SK-N-MC (cell line): ENCODE results near the gene HOXA3.

Experiments used
- DNase-seq: peaks from one replicate; pipeline ENCODE4 v3.0.0-alpha.2; 2011; ENCODE audit warnings: low read depth, low spot score
- H3K27ac ChIP-seq: fragments of 200-600 bp; sonication (generic); 2 replicates; pipeline ENCODE4 v1.5.1; 2016; ENCODE audit warnings: mixed run types
- H3K36me3 ChIP-seq: fragments of 200-600 bp; sonication (generic); 2 replicates; pipeline ENCODE4 v1.6.1; 2017; ENCODE audit warnings: antibody characterized with exemption, low read length, mixed read lengths; ENCODE audit not compliant: insufficient read depth
- H3K4me3 ChIP-seq: fragments of 200-600 bp; sonication (generic); 2 replicates; pipeline ENCODE4 v1.5.1; 2016
- H3K9ac ChIP-seq: fragments of 200-600 bp; sonication (generic); 2 replicates; pipeline ENCODE4 v1.8.0; 2017; ENCODE audit warnings: mixed run types, mixed read lengths; ENCODE audit not compliant: insufficient read length
- H3K9me3 ChIP-seq: fragments of 200-600 bp; sonication (generic); 2 replicates; pipeline ENCODE4 v1.6.1; 2017; ENCODE audit warnings: low read depth, mild to moderate bottlenecking, antibody characterized with exemption, low read length, moderate library complexity, mixed read lengths
- EZH2 ChIP-seq: fragments of 200-600 bp; sonication (generic); IDR thresholded peaks from one replicate; pipeline ENCODE4 v1.6.1; 2017; ENCODE audit warnings: antibody characterized with exemption
- FOXP2 ChIP-seq: optimal IDR thresholded peaks from 2 replicates; pipeline ENCODE3; 2011; ENCODE audit warnings: mild to moderate bottlenecking, moderate library complexity; ENCODE audit not compliant: insufficient read depth; ENCODE audit errors: extremely low read length, control extremely low read depth
- POLR2AphosphoS5 ChIP-seq: IDR thresholded peaks from 2 replicates; pipeline ENCODE4 v1.6.1; 2012; ENCODE audit warnings: mild to moderate bottlenecking, low read depth, low read length, borderline replicate concordance

The HOXA3 gene

DNA sequence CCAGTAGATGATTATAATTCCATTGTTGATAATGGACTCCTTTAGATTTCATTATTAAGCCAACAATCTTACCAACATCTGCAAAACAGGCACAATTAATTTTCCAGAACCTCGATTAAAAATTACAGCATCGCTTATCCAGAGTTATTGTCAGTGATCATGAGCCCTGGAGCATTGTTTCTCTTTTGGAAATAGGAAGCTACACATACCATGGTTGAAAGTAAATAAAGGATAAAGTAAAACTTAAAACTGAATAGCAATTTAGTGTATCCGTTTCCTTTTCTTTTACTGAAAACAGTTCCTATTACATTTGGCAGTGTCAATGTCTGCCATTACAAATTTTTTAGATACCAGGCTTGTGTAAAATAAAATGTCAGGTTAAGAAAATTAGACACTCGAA lies 40.0 kb downstream of the HOXA3 start:
- H3K27ac ChIP-seq, result no peak overlapping the region
- no peak overlapping the region for H3K4me3 ChIP-seq

DNA sequence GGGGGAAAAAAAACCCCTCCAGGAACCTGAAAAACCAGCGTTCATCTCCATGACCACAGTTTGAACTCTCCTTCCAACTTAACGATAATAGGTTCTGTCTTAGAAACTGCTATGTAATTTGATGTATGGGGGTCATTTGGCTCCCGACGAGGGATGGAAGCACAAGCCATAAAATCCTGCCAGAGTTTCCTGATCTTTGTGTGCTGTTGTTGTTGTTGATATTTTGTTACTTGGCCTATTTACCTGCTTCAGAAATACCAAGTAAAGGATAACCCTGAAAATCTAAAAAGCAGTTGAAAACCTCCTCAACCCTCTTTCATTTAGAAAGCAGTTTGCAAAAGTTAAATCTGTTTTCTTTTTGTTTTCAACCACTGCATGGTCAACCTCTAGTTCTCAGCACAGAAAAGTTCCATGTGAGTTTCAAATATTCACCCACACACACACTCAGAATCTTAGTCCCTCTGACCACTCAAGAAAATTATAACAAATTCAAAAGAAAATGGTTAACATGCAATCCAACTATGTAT lies 40.6 kb downstream of the HOXA3 start:
- Histone ChIP-seq H3K36me3 (no peaks in the 10 kb centered on the region), H3K9me3 (no peaks in the 10 kb centered on the region), H3K9ac (no peak overlapping the region), H3K27ac (no peak overlapping the region), H3K4me3 (no peak overlapping the region)
- TF ChIP-seq FOXP2 (no peak), POLR2AphosphoS5 (no peak)
- DNase-seq, result no peak

More for the DNA sequence above, 40.0 kb downstream of the HOXA3 start:
- Histone ChIP-seq H3K9me3 (no peaks in the 10 kb centered on the region), H3K9ac (no peak overlapping the region), H3K36me3 (no peaks in the 10 kb centered on the region)
- TF ChIP-seq FOXP2 (no peak), POLR2AphosphoS5 (no peak), EZH2 (no peak)
- no peak for DNase-seq

DNA sequence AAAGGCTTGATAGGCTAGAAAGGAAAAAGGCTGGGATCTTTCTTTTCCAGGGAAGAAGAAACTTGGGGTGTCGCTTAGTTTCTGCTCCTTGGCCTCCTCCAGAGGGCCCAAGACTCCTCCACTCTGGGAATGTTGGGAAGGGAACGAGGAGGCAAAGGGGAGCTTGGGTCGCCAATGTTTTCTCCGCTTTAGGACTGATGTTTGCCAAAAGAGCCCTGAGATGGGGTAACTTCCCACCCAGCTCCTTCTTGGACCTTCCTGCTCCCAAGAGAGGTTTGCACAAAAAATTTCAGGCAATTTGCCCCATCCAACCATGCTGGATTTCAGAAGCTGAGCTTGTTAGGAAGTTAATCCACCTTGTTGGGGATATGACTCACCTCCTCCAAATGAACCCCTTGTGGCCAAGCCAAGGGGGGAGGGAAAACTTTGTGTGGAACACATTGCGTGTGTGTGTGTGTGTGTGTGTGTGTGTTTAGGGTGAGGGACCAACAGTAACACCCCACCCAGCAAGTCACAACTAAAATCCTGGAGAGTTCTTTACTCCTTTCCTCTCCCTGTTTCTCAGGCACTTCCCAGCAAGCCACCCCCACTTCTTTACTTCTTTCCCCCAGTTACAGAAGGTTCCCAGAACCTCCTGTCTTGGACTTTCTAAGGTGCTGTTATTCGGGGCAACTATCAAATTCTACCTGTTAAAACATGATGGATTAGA lies 41.2 kb downstream of the HOXA3 start:
- no peak overlapping the region for H3K27ac ChIP-seq
- no peaks in the 10 kb centered on the region for H3K36me3 ChIP-seq
- TF ChIP-seq EZH2 (no peak), FOXP2 (no peak), POLR2AphosphoS5 (no peak)
- H3K4me3 ChIP-seq, result peak overlapping the region; percentile 42
- no peaks in the 10 kb centered on the region for H3K9me3 ChIP-seq
- no peak overlapping the region for H3K9ac ChIP-seq
- DNase-seq, result no peak

DNA sequence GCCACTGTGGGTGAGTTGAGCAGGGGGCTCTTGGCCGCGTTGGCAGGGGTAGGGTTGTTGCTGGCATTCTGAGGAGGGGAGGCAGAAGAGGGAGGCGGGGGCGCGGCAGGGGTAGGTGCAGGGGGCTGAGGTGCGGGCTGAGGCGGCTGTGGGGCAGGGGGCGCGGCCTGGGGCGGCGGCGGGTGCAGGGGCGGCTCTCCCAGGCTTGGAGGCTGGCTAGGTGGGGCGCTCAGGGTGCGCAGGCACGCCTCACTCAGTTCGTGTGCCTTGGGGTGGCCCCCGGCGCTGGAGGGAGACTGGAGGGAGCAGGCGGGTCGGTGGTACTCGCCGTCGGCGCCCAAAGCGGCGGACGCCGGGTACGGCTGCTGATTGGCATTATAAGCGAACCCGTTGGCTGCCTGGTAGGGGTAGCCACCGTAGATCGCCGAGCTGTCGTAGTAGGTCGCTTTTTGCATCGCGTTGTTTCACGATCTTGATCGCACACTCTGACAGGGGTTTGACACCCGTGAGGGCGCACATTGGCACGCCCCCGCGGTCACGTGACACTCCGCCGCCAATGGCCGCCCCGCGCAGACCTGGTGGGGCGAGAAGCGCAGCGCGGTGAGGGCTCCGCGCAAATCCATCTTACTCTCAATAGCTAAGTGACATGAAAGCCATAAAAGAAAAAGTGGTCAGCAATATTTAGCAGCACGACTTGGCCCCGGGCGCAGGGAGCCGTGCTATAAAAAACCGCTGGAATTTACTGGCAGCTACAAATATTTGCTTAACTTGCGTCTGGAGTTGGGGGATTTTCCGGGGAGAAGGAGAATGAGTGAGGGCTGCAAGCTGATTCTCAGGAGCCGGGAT lies 42.0 kb downstream of the HOXA3 start:
- H3K4me3 ChIP-seq, result peak overlapping the region; percentile 42

DNA sequence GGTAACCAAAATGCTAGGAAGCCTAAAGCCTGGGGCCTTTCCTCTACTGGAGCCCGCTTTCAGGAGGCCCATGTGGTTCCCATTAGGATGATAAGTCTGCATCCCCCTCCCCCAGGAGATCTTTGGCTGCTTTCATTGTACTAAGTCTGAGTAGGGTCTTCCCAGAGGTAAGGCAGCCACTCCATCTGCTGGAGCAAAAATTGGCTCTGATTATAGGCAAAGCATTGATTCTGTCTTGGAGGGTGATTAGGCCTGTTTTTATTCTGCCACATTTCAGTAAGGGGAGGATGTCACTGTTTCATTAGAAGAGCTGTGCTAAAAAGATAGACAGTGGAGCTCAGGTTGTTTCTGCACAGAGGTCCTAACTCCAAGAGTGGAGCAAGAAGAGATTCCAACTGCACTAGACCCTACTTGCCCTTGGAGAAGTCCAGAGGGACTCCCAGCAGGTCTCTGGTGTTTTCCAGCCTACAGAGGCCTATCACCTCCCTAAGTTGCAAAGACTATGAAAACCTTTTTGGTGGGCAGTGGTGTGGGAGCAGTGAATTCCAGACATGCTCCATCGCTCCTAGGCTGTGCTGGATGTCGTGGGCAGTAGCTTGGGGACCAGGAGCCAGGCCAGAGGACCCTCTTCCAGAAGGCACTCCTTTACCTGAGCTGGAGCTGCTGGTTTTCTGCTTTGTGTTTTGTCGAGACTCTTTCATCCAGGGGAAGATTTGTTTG lies 42.8 kb downstream of the HOXA3 start:
- no peak overlapping the region for H3K27ac ChIP-seq
- no peak for DNase-seq

More for the DNA sequence above, 42.0 kb downstream of the HOXA3 start:
- TF ChIP-seq EZH2 (no peak), FOXP2 (no peak), POLR2AphosphoS5 (no peak)
- peak; percentile 24 for DNase-seq
- Histone ChIP-seq H3K9me3 (no peaks in the 10 kb centered on the region), H3K36me3 (no peaks in the 10 kb centered on the region), H3K9ac (no peak overlapping the region), H3K27ac (no peak overlapping the region)

DNA sequence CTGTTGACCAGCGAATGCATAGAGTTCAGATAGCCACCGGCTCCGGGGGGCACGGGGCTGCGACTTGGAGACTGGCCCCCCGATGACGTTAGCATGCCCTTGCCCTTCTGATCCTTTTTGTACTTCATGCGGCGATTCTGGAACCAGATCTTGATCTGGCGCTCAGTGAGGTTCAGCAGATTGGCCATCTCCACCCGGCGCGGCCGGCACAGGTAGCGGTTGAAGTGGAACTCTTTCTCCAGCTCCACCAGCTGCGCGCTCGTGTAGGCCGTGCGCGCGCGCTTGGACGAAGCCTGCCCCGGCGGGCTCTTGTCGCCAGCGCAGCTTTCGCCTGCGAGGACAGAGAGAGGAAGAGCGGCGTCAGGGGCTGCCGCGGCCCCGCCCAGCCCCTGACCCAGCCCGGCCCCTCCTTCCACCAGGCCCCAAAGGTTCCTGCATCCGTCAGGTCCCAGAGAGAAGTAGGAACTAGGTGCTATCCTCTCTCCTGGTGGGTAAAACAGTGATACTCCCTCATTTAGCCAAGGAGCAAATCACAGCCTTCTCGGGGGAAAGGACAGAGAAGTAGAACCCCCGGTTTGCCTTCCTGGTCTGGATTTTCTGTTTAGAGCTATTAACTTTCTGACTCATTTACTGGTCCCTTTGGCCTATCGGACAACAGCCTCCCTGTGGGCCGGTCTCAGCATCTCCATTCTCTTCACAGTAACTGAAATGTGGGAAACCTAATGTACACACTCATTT lies 43.8 kb downstream of the HOXA3 start:
- no peak overlapping the region for H3K27ac ChIP-seq
- no peak overlapping the region for H3K4me3 ChIP-seq
- no peak for TF ChIP-seq EZH2
- TF ChIP-seq POLR2AphosphoS5, result no peak
- TF ChIP-seq FOXP2, result no peak
- H3K9ac ChIP-seq, result no peak overlapping the region
- H3K36me3 ChIP-seq, result no peaks in the 10 kb centered on the region
- DNase-seq, result no peak
- H3K9me3 ChIP-seq, result no peaks in the 10 kb centered on the region

More for the DNA sequence above, 42.8 kb downstream of the HOXA3 start:
- H3K9me3 ChIP-seq, result no peaks in the 10 kb centered on the region
- TF ChIP-seq EZH2 (no peak), POLR2AphosphoS5 (no peak), FOXP2 (no peak)
- no peak overlapping the region for H3K4me3 ChIP-seq
- no peak overlapping the region for H3K9ac ChIP-seq
- H3K36me3 ChIP-seq, result no peaks in the 10 kb centered on the region

DNA sequence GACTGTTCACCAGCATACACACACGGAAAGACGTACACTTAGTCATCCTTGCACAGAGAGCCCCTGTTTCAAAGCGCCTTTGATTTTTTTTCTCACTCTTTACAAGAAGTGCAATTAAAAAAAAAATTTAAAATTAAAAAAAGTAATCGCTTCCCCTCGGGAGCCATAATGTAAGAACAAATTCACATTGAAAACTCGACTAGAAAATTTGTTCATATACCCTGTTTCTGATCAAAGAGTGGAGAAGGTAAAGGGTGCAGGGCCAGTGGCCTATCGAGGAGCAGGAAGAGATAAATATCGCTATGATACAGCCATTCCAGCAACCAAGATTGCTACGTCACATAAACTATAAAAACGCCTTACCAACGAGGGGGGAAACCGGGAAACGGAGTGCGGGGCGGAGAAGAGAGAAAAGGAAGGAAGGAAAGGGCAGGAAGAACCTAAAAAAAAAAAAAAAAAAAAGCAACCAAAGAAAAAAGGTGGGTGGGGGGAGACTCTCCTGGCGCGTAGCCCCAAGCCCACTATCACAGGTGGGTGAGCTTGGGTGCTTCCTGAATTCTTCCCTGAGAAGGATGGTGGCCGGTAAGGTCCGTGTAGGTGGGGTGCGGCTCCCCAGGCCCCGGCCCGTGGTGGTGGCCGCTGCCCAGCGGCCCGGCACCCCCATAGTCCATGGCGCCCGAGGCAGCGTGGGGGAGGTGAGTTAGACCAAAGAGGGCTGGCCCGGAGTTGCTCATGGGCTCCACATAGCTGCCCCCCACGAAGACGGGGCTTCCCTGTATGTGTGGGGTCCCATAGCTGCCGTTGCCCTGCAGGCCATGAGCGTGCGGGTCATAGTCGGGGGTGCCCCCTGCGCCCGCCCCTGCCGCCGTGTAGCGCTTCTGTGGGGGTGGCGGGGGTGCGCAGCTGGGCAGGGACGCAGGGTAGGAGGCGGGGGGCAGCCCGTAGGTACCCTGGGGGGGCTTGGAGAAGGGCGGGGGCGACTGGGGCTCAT lies 44.7 kb downstream of the HOXA3 start:
- no peak for DNase-seq
- Histone ChIP-seq H3K9me3 (no peaks in the 10 kb centered on the region), H3K4me3 (no peak overlapping the region), H3K27ac (no peak overlapping the region), H3K36me3 (no peaks in the 10 kb centered on the region), H3K9ac (no peak overlapping the region)
- TF ChIP-seq EZH2 (no peak), POLR2AphosphoS5 (no peak), FOXP2 (no peak)
